ENCODE results near the gene KLHL15.
"Not testable (repeated sequence)": the region's sequence is repeated elsewhere in the genome, so short reads cannot be mapped to it uniquely, and the experiment has no call there.

Gene KLHL15

GRCh38 chrX:24027086-24027485, at the start of gene KLHL15:
TSS of gene KLHL15 (minus strand) at chrX:24027186. CDS start at chrX:24006693, 20,493 bp downstream.
- DNase-seq (ENCODE audit: low read depth), result no peak

- DNase-seq (ENCODE audit: low read depth), result no peak
These were observed 42.9 kb upstream of the KLHL15 start for GRCh38 chrX:24069877-24070276.

- DNase-seq (ENCODE audit: low read depth), result no peak
These were observed 36.5 kb upstream of the KLHL15 start for GRCh38 chrX:24063488-24063887.

- DNase-seq (ENCODE audit: low read depth), result no peak
These were observed 28.0 kb upstream of the KLHL15 start for GRCh38 chrX:24055043-24055356.

- DNase-seq (ENCODE audit: low read depth), result peak; percentile 98
These were observed 27.4 kb upstream of the KLHL15 start, which contains the start of gene EIF2S3 for GRCh38 chrX:24054182-24055042. TSS of gene EIF2S3 (plus strand) at chrX:24054956. CDS start at chrX:24054969, 13 bp downstream.

- DNase-seq (ENCODE audit: low read depth), result not testable (repeated sequence)
These were observed 23.7 kb upstream of the KLHL15 start for GRCh38 chrX:24050522-24051318.

- not testable (repeated sequence) for DNase-seq (ENCODE audit: low read depth)
These were observed 22.7 kb upstream of the KLHL15 start for GRCh38 chrX:24049643-24050042.

- DNase-seq (ENCODE audit: low read depth), result not testable (repeated sequence)
These were observed 19.1 kb upstream of the KLHL15 start for GRCh38 chrX:24046060-24046459.

- no peak for DNase-seq (ENCODE audit: low read depth)
These were observed 10.7 kb upstream of the KLHL15 start for GRCh38 chrX:24037729-24038128.

- no peak for DNase-seq (ENCODE audit: low read depth)
These were observed 7.5 kb upstream of the KLHL15 start for GRCh38 chrX:24034485-24034884.

GRCh38 chrX:24030597-24030996, 3.6 kb upstream of the KLHL15 start:
- no peak for DNase-seq (ENCODE audit: low read depth)

- DNase-seq (ENCODE audit: low read depth), result no peak
These were observed 999 bp upstream of the KLHL15 start for GRCh38 chrX:24027985-24028384.

- DNase-seq (ENCODE audit: low read depth), result peak; percentile 4
These were observed 554 bp downstream of the KLHL15 start for GRCh38 chrX:24026432-24026831.

- peak; percentile 68 for DNase-seq (ENCODE audit: low read depth)
These were observed 1.1 kb downstream of the KLHL15 start for GRCh38 chrX:24025741-24026403.

- DNase-seq (ENCODE audit: low read depth), result peak; percentile 88
These were observed 1.9 kb downstream of the KLHL15 start for GRCh38 chrX:24024819-24025740.

GRCh38 chrX:24023972-24024669, 2.9 kb downstream of the KLHL15 start:
- DNase-seq (ENCODE audit: low read depth), result peak; percentile 37

- no peak for DNase-seq (ENCODE audit: low read depth)
These were observed 3.4 kb downstream of the KLHL15 start for GRCh38 chrX:24023544-24023943.

- peak; percentile 5 for DNase-seq (ENCODE audit: low read depth)
These were observed 6.6 kb downstream of the KLHL15 start for GRCh38 chrX:24020306-24020876.

- no peak for DNase-seq (ENCODE audit: low read depth)
These were observed 7.5 kb downstream of the KLHL15 start for GRCh38 chrX:24019448-24019847.

- DNase-seq (ENCODE audit: low read depth), result peak; percentile 30
These were observed 8.2 kb downstream of the KLHL15 start for GRCh38 chrX:24018809-24019208.

Data from iris pigment epithelial cell (primary cell).